Measurements from ENCODE around the gene SLC46A3.

SLC46A3 gene

GRCh38 chr13:28655561-28655960 is 63.2 kb downstream of the SLC46A3 start:
- peaks cover 6% of the 10 kb centered on the region for H3K4me1 ChIP-seq
- no peak for DNase-seq
- peaks cover 8% of the 10 kb centered on the region; the same call in 1 of the 2 replicates for H3K36me3 ChIP-seq

GRCh38 chr13:28654276-28654675 is 64.5 kb downstream of the SLC46A3 start:
- H3K36me3 ChIP-seq = peaks cover 3% of the 10 kb centered on the region; the same call in 1 of the 2 replicates
- peaks cover 6% of the 10 kb centered on the region; the same call in 1 of the 2 replicates for H3K4me1 ChIP-seq
- no peaks in the 10 kb centered on the region for H3K27me3 ChIP-seq
- no peak for TF ChIP-seq CTCF (IDR thresholded peaks at IDR 0.05; ENCODE audit: low read depth, low read length)
- DNase-seq = no peak
- H3K9me3 ChIP-seq = no peaks in the 10 kb centered on the region
- no peak overlapping the region for H3K4me3 ChIP-seq (ENCODE audit: low read depth, low read length)

More at GRCh38 chr13:28655561-28655960, 63.2 kb downstream of the SLC46A3 start:
- Histone ChIP-seq H3K9me3 (no peaks in the 10 kb centered on the region), H3K4me3 (ENCODE audit: low read depth, low read length) (no peak overlapping the region), H3K27me3 (no peaks in the 10 kb centered on the region)
- no peak for TF ChIP-seq CTCF (IDR thresholded peaks at IDR 0.05; ENCODE audit: low read depth, low read length)

- peaks cover 6% of the 10 kb centered on the region; the same call in 1 of the 2 replicates for H3K4me1 ChIP-seq
- TF ChIP-seq CTCF (IDR thresholded peaks at IDR 0.05; ENCODE audit: low read depth, low read length) = no peak
- no peaks in the 10 kb centered on the region for H3K9me3 ChIP-seq
Observed at GRCh38 chr13:28653111-28653510, 65.7 kb downstream of the SLC46A3 start.

GRCh38 chr13:28651810-28652401 is 66.9 kb downstream of the SLC46A3 start:
- Histone ChIP-seq H3K4me1 (peaks cover 6% of the 10 kb centered on the region; the same call in 1 of the 2 replicates), H3K36me3 (no peaks in the 10 kb centered on the region), H3K9me3 (no peaks in the 10 kb centered on the region), H3K27me3 (no peaks in the 10 kb centered on the region), H3K4me3 (ENCODE audit: low read depth, low read length) (no peak overlapping the region)
- no peak for DNase-seq
- TF ChIP-seq CTCF (IDR thresholded peaks at IDR 0.05; ENCODE audit: low read depth, low read length) = no peak

More at GRCh38 chr13:28653111-28653510, 65.7 kb downstream of the SLC46A3 start:
- Histone ChIP-seq H3K27me3 (no peaks in the 10 kb centered on the region), H3K36me3 (no peaks in the 10 kb centered on the region), H3K4me3 (ENCODE audit: low read depth, low read length) (no peak overlapping the region)
- no peak for DNase-seq

GRCh38 chr13:28650284-28650683 is 68.5 kb downstream of the SLC46A3 start:
- TF ChIP-seq CTCF (IDR thresholded peaks at IDR 0.05; ENCODE audit: low read depth, low read length) = no peak

More at GRCh38 chr13:28650284-28650683, 68.5 kb downstream of the SLC46A3 start:
- DNase-seq = no peak
- Histone ChIP-seq H3K4me1 (no peaks in the 10 kb centered on the region), H3K9me3 (no peaks in the 10 kb centered on the region), H3K4me3 (ENCODE audit: low read depth, low read length) (no peak overlapping the region), H3K36me3 (no peaks in the 10 kb centered on the region), H3K27me3 (no peaks in the 10 kb centered on the region)
